ENCODE data around the gene HADHB.
"Not testable (repeated sequence)": the region's sequence is repeated elsewhere in the genome, so short reads cannot be mapped to it uniquely, and the experiment has no call there.

The HADHB gene

GRCh38 chr2:26331321-26331720 is 86.6 kb downstream of the HADHB start:
- DNase-seq: not testable (repeated sequence)

- no peak for DNase-seq
Observed at GRCh38 chr2:26333293-26333692, 88.6 kb downstream of the HADHB start.

GRCh38 chr2:26335231-26335630 is 90.5 kb downstream of the HADHB start:
- DNase-seq: no peak

GRCh38 chr2:26336719-26337118 is 92.0 kb downstream of the HADHB start:
- no peak for DNase-seq

GRCh38 chr2:26337298-26337697 is 92.6 kb downstream of the HADHB start:
- DNase-seq: no peak

Data from CD4-positive, alpha-beta T cell treated with Interleukin-21 for 1 hour (primary cell).